HG03342 (cell line): ENCODE data around the gene KDM4B.
"Not testable (repeated sequence)": the region's sequence is repeated elsewhere in the genome, so short reads cannot be mapped to it uniquely, and the experiment has no call there.

Source experiments
- ATAC-seq: cut with Tn5 transposase; IDR thresholded peaks from one replicate; pipeline ENCODE4 v1.9.1; 2021; ENCODE audit warnings: mild to moderate bottlenecking, moderate library complexity; ENCODE audit not compliant: unreplicated experiment

The KDM4B gene

GRCh38 chr19:5147074-5147977 is 178.4 kb downstream of the KDM4B start:
- no peak for ATAC-seq

DNA sequence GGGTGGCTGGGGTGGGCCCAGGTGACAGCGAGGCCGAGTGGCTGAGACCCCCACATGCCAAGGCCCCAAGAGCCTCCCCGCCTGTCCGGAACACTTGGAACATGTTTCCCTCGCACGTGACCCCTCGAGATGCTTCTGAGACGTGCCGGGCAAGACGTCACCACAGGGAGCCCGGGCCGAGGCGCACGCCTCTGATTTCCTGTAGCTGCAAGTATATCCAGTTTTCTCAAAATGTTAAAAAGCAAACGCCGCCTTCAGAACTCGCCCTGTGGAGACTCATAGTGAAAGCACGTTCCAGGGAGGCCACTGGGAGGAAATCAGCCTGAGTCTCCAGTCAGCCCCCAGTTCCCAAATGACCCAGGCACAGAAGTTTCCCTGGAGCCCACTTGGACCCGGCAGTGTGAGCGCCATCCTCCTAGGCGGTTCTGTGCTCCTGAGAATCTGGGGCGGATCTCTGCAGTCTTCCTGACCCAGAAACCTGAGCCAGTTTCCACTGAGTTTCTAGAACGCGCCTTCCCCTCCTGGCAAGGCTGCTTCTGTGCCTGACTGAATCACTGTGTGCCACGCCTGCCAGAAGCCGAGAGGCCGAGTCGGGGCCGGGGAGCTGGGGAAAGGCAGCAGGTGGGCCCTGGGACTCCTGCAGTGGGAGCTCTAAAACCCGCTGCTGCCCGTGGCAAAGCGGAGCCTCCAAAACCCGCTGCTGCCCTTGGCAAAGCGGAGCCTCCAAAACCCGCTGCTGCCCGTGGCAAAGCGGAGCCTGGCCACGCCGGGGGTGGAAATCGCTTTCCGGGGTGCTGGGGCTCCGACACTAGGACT is 179.3 kb downstream of the KDM4B start:
- no peak for ATAC-seq

DNA sequence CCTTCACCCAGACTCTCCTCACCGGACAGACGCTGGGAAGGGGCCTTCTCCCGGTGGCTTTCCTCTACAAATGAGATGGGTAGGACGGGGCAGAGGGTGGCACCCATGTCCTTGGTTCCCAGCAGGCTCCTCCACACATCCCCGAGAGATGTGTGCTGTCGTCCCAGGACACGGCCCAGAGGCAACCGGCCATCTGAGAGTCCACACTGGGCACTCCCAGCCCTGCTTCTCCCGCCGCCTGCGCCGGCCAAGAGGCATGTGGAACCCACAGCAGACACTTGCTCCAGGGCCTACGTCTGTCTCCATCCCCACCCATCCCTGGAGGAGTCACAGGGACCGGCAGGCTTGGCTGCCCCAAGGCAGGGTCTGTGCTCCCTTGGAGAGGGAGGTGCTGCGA is 179.9 kb downstream of the KDM4B start:
- no peak for ATAC-seq

DNA sequence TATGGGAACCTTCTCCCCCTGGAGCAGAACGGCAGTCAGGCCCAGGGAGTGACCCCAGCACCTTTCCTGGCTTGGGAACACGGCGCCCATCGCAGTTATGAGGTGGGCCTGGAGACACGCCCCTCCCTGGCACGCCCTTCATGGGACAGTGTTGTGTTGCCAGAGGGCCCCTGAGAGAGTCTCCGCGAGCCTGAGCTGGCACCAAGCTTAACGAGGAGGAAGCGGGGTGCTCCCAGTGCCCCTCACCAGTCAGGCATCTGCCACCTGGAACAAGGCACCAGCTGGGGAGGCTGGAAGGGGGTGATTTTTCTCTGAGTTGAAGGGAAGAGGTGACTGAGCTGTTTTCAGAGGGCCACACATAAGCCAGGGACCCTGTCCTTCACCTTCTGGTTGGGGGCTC is 180.6 kb downstream of the KDM4B start:
- ATAC-seq: no peak

DNA sequence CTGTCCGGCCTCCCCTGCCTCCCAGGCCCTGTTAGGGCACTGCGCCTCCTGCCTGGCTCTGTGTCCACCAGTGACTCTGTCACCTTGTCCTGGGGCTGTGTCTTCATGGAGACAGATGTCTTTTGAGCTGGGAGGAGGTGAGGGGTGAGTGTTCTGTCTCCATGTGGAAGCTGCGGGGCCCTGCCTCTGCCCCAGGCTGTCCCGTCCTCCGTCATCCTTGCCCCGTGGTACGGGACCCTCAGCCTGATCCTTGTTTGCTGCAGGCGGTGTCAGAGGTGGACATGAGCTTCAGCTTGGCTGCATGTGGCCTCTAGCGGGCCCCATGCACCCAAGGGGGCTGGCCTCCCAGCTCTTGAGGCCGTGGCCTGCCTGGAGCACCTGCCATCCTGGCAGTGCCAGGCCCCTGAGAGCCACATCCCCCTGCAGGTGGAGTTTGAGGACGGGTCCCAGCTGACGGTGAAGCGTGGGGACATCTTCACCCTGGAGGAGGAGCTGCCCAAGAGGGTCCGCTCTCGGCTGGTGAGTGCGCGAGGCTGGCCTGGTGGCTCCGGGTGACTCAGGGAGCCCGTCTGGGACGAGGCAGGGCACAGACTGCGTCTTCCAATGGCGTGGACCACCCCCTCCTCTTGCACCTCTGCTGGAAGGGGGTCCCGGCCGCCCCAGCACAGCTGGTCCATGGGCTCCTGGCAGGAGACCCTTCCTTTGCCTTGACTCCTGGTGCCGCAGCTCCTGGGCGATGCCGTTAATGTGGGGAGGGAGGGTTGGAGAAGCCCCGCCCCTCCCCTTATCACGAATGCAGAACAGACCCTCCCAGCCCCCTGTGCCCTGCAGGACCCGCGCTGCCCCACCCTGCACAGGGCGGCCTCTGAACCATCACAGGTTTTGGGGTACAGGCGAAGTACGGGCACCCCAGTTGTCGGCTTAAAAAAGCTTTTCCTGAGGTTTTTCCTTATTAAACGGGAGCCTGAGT is 181.3 kb downstream of the KDM4B start:
- ATAC-seq: no peak

DNA sequence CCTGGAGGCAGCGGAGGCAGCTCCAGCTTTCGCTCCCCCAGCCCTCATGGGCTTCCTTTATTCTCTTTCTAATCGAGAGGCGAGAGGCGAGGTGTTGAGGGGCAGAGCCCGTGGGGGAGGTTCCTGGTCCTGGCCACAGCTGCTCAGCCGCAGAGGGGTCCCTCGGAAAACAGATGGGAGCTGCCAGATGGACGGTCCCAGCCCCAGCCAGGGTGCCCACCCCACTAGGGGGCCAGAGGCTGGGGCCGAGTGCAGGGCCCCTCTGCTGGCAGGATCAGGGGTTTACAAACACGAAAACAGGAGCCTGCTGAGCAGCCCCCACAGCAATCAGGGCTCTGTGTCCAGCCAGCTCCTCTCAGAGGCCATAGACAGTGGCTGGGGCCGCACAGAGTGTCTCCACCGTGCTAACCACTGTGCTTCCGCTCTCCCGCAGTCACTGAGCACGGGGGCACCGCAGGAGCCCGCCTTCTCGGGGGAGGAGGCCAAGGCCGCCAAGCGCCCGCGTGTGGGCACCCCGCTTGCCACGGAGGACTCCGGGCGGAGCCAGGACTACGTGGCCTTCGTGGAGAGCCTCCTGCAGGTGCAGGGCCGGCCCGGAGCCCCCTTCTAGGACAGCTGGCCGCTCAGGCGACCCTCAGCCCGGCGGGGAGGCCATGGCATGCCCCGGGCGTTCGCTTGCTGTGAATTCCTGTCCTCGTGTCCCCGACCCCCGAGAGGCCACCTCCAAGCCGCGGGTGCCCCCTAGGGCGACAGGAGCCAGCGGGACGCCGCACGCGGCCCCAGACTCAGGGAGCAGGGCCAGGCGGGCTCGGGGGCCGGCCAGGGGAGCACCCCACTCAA is 182.2 kb downstream of the KDM4B start:
- ATAC-seq: no peak

DNA sequence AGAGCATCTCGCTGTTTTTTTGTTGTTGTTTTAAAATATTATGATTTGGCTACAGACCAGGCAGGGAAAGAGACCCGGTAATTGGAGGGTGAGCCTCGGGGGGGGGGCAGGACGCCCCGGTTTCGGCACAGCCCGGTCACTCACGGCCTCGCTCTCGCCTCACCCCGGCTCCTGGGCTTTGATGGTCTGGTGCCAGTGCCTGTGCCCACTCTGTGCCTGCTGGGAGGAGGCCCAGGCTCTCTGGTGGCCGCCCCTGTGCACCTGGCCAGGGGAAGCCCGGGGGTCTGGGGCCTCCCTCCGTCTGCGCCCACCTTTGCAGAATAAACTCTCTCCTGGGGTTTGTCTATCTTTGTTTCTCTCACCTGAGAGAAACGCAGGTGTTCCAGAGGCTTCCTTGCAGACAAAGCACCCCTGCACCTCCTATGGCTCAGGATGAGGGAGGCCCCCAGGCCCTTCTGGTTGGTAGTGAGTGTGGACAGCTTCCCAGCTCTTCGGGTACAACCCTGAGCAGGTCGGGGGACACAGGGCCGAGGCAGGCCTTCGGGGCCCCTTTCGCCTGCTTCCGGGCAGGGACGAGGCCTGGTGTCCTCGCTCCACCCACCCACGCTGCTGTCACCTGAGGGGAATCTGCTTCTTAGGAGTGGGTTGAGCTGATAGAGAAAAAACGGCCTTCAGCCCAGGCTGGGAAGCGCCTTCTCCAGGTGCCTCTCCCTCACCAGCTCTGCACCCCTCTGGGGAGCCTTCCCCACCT is 183.3 kb downstream of the KDM4B start:
- no peak for ATAC-seq

DNA sequence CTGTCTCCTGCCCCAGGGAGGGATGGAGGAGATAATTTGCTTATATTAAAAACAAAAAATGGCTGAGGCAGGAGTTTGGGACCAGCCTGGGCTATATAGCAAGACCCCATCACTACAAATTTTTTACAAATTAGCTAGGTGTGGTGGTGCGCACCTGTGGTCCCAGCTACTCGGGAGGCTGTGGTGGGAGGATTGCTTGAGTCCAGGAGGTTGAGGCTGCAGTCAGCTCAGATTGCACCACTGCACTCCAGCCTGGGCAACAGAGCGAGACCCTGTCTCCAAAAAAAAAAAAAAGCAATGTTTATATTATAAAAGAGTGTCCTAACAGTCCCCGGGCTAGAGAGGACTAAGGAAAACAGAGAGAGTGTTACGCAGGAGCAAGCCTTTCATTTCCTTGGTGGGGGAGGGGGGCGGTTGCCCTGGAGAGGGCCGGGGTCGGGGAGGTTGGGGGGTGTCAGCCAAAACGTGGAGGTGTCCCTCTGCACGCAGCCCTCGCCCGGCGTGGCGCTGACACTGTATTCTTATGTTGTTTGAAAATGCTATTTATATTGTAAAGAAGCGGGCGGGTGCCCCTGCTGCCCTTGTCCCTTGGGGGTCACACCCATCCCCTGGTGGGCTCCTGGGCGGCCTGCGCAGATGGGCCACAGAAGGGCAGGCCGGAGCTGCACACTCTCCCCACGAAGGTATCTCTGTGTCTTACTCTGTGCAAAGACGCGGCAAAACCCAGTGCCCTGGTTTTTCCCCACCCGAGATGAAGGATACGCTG is 184.0 kb downstream of the KDM4B start:
- no peak for ATAC-seq

DNA sequence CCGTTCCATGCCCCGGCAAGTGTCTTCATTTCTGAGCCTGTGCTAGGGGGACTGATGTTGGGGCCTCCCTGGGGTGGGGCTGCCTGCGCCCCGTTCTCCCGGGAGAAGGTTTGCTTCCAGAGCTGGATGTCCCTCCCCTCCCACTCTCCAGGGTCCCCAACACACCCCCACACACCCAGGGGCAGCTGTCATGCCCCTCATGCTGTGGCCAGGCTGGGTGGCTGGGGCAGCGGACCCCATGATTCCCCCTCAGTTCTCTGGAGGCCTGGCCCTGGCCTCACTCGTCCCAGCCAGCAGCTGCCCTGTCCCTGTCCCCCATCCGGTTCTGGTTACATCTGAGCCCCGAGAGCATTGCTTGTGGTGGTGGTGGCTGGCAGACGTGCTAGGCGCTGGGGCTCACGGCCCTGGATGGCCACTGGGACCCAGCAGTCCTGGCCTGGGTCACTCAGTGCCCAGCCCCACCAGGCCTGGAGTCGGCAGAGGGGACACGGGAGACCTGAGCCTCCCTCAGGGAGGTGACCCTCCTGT is 184.8 kb downstream of the KDM4B start:
- no peak for ATAC-seq

- no peak for ATAC-seq
These were observed 185.4 kb downstream of the KDM4B start for GRCh38 chr19:5154129-5154798.

DNA sequence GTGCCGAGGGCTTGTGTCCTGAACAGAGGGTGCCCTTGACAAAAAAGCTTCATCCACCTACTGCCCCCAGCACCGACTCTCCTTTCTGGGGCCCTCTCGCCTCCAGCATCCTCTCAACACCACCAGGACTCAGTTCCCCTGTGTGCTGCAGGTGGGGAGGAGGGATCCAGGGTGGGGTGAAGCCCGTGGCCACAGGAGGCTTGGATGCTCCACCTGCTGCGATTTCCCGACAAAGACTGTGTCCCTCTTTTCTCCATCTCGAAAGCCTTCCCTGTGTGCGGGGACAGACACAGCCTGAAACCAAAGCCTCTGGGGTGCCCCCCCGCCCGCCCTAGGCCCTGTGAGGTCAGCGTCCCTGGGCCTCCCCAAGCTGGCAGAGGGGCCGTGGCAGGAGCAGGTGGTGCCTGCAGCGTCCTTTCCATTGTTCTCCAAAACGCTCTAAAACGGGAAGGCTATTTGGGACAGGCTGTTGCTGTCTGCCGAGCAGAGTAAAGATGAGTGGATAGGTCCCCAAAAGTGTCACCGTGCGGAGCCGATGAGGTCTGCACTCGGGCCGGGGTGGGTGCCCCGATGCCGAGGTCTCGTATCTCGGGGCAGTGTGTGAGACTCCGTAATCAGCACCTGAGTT is 186.0 kb downstream of the KDM4B start:
- no peak for ATAC-seq

DNA sequence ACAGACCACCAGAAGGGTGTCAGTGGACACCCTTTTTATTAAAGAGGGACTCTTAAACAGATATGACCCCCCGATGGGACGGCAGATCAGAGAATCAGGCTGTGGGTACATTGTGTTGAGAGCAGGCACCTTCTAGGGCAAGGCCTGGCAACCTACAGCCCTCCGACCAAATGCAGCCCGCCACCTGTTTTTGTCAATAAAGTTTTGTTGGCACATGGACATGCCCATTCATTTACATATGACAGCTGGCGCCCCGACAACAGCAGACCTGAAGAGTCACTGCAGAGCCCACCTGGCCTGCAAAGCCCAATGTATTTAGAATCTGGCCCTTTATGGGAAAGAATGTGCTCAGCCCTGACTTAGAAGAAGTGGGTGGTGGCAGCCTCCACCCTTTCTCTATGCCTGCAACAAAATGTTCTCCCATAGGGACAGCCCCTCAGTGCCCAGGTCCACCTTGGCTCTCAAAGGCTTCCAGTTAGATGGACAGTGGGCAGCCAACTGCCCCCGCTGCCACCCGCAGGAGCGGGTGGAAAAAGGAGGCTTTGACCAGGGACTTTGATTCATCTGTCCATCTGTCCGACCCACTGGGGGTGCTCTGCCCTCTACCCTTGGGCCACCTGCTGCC is 186.8 kb downstream of the KDM4B start:
- ATAC-seq: no peak

- no peak for ATAC-seq
These were observed 187.5 kb downstream of the KDM4B start for GRCh38 chr19:5156231-5156986.

DNA sequence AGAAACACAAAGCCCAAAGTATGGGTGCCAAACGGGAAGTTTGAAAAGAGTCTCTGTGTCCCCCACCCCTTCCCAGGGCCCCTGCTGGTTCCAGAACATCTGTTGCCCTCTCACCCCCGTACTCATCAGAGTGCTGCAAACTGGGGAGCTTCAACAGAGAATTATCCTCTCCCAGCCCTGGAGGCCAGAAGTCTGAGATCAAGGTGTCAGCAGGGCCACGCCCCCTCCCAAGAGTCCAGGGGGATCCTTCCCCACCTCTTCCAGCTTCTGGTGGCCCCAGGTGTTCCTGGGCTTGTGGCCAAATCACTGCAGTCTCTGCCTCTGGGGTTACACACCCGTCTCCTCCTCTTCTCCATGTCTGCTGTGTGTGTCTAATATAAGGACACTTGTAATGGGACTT is 188.3 kb downstream of the KDM4B start:
- ATAC-seq: no peak

GRCh38 chr19:5158549-5159134 is 189.7 kb downstream of the KDM4B start:
- ATAC-seq: not testable (repeated sequence)
